ENCODE results near the gene CERS6.

DNA sequence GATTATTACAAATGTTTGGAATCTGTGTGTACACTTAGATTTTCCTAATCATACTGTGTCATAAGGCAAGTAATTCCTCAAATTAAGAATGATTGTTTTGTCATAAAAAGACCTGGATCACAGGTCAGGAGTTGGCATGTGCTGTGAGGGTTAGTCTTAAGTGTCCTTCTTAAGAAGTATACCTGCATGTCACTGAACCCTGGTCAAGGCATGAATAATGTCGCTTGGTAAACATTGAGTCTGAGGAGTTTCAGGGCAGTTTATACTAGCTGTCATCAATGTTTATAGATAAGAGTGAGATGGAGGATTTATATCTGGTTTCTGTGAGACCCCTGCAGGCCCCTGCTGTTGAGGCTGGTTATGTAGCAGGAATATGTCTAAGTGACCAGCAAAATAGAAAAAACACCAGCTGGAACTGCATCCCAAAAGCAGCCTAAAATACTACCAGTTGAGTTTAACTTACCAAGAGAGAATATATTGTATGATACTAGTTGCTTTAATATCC, 234.4 kb downstream of the CERS6 start:
- no peak for TF ChIP-seq POLR2A (IDR thresholded peaks at IDR 0.05)
- TF ChIP-seq, protein P1, sequence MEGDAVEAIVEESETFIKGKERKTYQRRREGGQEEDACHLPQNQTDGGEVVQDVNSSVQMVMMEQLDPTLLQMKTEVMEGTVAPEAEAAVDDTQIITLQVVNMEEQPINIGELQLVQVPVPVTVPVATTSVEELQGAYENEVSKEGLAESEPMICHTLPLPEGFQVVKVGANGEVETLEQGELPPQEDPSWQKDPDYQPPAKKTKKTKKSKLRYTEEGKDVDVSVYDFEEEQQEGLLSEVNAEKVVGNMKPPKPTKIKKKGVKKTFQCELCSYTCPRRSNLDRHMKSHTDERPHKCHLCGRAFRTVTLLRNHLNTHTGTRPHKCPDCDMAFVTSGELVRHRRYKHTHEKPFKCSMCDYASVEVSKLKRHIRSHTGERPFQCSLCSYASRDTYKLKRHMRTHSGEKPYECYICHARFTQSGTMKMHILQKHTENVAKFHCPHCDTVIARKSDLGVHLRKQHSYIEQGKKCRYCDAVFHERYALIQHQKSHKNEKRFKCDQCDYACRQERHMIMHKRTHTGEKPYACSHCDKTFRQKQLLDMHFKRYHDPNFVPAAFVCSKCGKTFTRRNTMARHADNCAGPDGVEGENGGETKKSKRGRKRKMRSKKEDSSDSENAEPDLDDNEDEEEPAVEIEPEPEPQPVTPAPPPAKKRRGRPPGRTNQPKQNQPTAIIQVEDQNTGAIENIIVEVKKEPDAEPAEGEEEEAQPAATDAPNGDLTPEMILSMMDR (IDR thresholded peaks at IDR 0.05) = no peak
